ENCODE data around the gene VEZT.

Gene VEZT

DNA sequence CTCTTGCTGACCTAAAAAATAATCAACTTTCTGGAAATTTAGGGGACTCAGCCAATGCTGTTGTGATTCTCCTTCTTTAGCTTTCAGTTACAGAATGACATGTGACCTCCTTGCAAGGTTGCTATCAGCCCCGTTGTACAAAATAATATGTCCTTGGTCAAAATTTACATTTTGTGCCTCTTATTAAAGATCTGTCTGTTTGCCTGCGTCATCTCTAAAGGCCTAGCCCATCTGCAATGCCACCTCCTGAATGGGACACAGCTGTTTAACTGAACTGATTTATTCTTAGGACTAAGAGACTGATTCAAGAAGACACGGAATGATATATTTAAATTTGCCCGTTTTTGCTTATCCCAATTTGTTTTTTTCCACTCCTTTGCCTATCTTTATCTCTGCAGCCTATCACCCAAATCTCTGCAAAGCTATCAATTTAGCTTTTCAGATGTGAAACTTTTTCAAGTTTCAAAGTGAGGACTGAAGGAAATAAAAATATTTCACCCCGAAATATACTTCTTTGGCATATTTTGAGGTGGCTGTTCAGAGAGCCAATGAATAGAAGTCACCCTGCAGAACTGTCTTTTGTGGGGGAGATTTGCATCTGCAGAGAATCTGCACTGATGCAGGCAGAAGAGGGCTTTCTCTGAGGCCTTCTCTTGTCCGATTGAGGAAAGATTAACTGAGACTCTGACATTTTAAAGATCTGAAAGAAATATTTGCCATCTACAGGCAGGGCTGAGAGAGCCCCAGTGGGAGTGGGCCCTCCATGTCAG lies 126.0 kb downstream of the VEZT start:
- no peak for DNase-seq
- no peak for TF ChIP-seq GATA1 (IDR thresholded peaks at IDR 0.05; ENCODE audit: low read depth, low read length)
- TF ChIP-seq POLR2A (IDR thresholded peaks at IDR 0.05; ENCODE audit: low read length) = no peak

DNA sequence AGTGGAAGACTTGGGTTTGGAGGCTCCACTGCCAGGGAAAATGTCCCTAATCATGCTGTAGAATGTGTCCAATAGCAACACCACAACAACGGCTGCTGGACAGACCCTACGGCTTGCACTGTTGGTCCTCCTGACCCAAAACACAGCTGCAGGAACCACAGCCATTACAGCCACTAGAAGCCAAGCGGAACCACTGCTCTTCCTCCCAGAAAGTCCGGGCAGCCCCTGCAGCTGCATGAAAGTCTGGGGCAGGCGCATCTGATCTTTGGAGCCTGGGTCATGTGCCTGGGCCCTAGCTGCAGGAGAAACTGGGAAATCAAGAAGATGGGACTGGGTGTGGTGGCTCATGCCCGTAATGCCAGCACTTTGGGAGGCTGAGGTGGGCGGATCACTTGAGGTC lies 131.7 kb downstream of the VEZT start:
- TF ChIP-seq POLR2A (IDR thresholded peaks at IDR 0.05; ENCODE audit: low read length) (no peak), GATA1 (IDR thresholded peaks at IDR 0.05; ENCODE audit: low read depth, low read length) (no peak)
- DNase-seq = no peak

DNA sequence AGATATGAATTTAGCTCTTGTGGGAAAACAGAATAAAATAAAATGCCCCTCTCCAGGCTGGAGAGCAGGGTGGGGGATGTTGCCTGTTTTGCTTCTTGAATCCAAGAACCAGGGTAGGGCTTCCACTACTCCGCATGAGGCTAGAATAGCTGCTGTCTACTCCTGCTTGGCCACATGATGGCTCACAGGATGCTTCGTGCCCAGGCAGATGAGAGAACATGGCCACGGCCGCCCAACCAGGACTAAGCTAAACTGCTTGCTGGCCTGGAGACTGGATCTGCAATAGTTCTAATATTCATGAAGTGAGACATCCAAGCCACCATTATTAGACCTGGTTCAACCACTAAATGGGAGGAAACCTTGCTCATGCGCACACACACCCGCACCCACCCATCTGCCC lies 134.1 kb downstream of the VEZT start:
- peak; percentile 14 to 20 for DNase-seq

More for the DNA sequence above, 134.1 kb downstream of the VEZT start:
- TF ChIP-seq GATA1 (IDR thresholded peaks at IDR 0.05; ENCODE audit: low read depth, low read length) (no peak), POLR2A (IDR thresholded peaks at IDR 0.05; ENCODE audit: low read length) (no peak)
